Smooth muscle cell (in vitro differentiated cells): ENCODE measurements around the gene YBX3. TPM values are rescaled to one million over a fixed set of nuclear protein-coding genes. Genes with fewer than 3 reads are reported as not detected.

ENCODE experiments used
- polyA plus RNA-seq: library from polyadenylated mRNA; unstranded; fragments of >200 nt; fragmentation: Nextera tagmentation; extraction: Ambion mirVana; gene quantifications from 2 replicates; pipeline ENCODE4 v1.2.1, GENCODE V29; 2016
- total RNA-seq: library from RNA; depleted of rRNA; stranded (reverse); fragments of >200 nt; gene quantifications from 2 replicates; pipeline ENCODE4 v1.2.3, GENCODE V29; 2014

YBX3 gene
- total and polyA plus RNA-seq, 2 experiments from 2014 or later: 129 to 188 TPM

Other genes starting within 250 kb of the YBX3 start
- gene EIF2S3B, start 217.4 kb downstream of the YBX3 start, total RNA-seq: 0.49 and 0.58 TPM in 2 replicates
- 0.13 TPM in 1 of 2 replicates, not detected in the other for gene EIF2S3B, start 217.4 kb downstream of the YBX3 start, polyA plus RNA-seq
- gene MAGOHB, start 109.7 kb downstream of the YBX3 start, total RNA-seq: 24.0 and 40.1 TPM in 2 replicates
- gene MAGOHB, start 109.7 kb downstream of the YBX3 start, polyA plus RNA-seq: 62.2 and 68.4 TPM in 2 replicates
- 0.85 and 1.2 TPM in 2 replicates for gene STYK1, start 49.3 kb downstream of the YBX3 start, total RNA-seq
- gene STYK1, start 49.3 kb downstream of the YBX3 start, polyA plus RNA-seq: 0.24 and 0.30 TPM in 2 replicates
- 1.4 TPM in 1 of 2 replicates, not detected in the other for gene TAS2R7, start 79.3 kb upstream of the YBX3 start, total RNA-seq
- gene TAS2R7, start 79.3 kb upstream of the YBX3 start, polyA plus RNA-seq: not detected in 2 replicates
- 0.13 and 0.90 TPM in 2 replicates for gene TAS2R8, start 84.0 kb upstream of the YBX3 start, total RNA-seq
- not detected in 2 replicates for gene TAS2R8, start 84.0 kb upstream of the YBX3 start, polyA plus RNA-seq
- 0.81 and 1.8 TPM in 2 replicates for gene TAS2R9, start 86.8 kb upstream of the YBX3 start, total RNA-seq
- 0.44 TPM in 1 of 2 replicates, not detected in the other for gene TAS2R9, start 86.8 kb upstream of the YBX3 start, polyA plus RNA-seq
- 3.2 and 8.4 TPM in 2 replicates for gene TAS2R10, start 103.0 kb upstream of the YBX3 start, total RNA-seq
- 0.50 and 1.6 TPM in 2 replicates for gene TAS2R10, start 103.0 kb upstream of the YBX3 start, polyA plus RNA-seq
- 6.7 and 65.0 TPM in 2 replicates for gene PRR4, start 126.2 kb upstream of the YBX3 start, total RNA-seq
- gene PRR4, start 126.2 kb upstream of the YBX3 start, polyA plus RNA-seq: 2.7 and 4.2 TPM in 2 replicates
- 12.0 and 14.7 TPM in 2 replicates for gene PRH1, start 160.9 kb upstream of the YBX3 start, total RNA-seq
- gene PRH1, start 160.9 kb upstream of the YBX3 start, polyA plus RNA-seq: 12.5 and 12.9 TPM in 2 replicates
- gene TAS2R13, start 186.2 kb upstream of the YBX3 start, total RNA-seq: 1.8 and 2.7 TPM in 2 replicates
- gene TAS2R13, start 186.2 kb upstream of the YBX3 start, polyA plus RNA-seq: not detected in 2 replicates
- not detected in 2 replicates for gene PRH2, start 205.9 kb upstream of the YBX3 start, total RNA-seq
- gene PRH2, start 205.9 kb upstream of the YBX3 start, polyA plus RNA-seq: 0.33 TPM in 1 of 2 replicates, not detected in the other
- gene TAS2R14, start 215.9 kb upstream of the YBX3 start, total RNA-seq: 5.8 and 7.1 TPM in 2 replicates
- 1.2 and 2.5 TPM in 2 replicates for gene TAS2R14, start 215.9 kb upstream of the YBX3 start, polyA plus RNA-seq